CD4-positive, alpha-beta T cell treated with Interleukin-4 for 1 hour (primary cell): ENCODE data around the gene SERTM1.
A peak's percentile ranks its signal among the peaks of the same experiment; 100 is the strongest.

Source experiments
- DNase-seq, 2 donors: peaks; one replicate each; pipeline ENCODE4 v3.0.0-alpha.2; 2020 to 2022

The SERTM1 gene

DNA sequence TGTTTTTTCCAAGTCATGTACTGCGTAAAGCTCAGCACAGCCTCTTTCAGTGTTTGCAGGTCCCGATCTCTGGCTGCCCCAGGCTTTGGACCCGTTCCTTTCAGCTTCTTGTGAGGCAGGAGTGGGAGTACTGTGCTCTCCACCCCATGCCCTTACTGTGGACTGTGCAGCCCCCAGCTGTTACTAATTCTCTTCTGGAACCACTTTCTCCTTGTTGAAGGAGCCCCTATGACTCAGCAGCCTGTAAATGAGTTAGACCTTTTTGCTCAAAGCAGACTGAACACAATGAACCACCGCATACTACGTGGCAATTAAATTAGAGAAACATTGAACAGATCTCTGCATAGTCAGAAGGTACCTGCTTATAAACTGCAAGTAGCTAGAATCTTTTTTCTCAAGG is 39.0 kb downstream of the SERTM1 start:
- no peak for DNase-seq

GRCh38 chr13:36713887-36714286 is 40.1 kb downstream of the SERTM1 start:
- DNase-seq: no peak

DNA sequence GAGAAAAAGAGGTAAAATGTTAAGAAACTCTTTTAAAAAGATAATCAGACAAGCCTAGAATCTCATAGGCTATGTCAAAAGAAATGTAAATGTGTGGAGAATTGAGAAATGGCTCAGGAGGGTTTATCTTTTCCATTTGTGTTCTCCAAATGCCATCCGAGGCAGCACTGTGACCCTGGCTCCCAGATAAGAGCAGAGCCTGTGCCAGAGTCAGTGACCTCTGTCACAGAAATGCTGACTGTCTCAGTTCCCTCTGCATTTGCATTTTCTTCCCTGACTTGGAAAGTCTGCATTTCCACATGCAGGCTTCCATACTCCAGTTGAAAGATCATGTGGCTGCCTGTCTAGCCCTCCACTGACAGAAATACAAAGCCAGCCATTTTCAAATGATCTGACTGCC is 42.0 kb downstream of the SERTM1 start:
- DNase-seq: no peak

DNA sequence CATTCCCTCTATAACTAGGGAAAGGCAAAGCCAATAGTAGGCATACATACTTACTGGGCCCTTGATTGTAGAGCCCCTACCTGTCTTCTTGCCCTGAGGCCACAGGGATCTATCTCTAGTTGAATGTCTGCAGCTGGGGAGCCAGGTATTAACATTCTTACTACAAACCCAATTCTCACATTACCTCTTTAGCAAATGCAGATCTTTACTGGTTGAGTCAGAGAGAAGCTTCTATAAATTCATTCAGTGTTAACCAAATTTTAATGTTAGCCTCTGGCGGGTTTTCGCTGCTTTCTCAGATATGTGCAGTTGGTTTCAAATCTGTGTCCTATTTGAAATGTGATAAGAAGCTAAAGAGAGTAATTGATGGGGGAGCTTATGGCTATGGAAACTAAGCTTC is 43.2 kb downstream of the SERTM1 start:
- DNase-seq: no peak

- DNase-seq: no peak
These were observed 44.2 kb downstream of the SERTM1 start for GRCh38 chr13:36717966-36718545.

GRCh38 chr13:36718686-36719085 is 44.9 kb downstream of the SERTM1 start:
- DNase-seq: no peak

GRCh38 chr13:36724141-36724540 is 50.3 kb downstream of the SERTM1 start:
- no peak for DNase-seq

- DNase-seq: no peak
These were observed 52.1 kb downstream of the SERTM1 start for GRCh38 chr13:36725936-36726335.

- no peak for DNase-seq
These were observed 54.2 kb downstream of the SERTM1 start for GRCh38 chr13:36728006-36728405.

DNA sequence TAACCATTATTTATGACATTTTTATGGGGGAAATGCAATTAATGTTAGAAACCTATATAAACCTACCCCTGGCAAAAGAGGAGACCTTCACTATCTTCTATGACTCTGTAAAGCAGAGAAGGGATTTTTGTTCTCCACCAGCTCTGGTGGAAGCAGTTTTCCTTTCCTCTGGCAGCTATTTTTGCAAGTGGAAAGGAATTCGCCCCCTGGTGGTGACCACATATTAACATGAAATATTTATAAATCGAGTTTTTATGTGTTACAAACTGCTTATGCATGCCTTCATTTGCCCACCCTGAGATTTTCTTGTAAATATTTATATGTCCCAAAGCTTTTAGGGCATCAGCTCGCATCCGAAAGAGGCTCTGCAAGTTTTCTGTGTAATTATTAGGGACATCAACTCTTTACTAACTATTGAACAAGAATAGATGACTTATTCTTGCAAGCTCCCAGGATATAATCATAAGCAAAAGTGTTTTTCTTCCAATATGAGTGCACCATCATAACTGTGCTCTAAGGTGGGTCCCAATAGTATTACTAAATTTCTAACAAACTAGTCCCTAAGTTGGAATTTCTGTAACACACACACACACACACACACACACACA is 62.4 kb downstream of the SERTM1 start:
- DNase-seq: peak in 1 of 2 donors; percentile 10

DNA sequence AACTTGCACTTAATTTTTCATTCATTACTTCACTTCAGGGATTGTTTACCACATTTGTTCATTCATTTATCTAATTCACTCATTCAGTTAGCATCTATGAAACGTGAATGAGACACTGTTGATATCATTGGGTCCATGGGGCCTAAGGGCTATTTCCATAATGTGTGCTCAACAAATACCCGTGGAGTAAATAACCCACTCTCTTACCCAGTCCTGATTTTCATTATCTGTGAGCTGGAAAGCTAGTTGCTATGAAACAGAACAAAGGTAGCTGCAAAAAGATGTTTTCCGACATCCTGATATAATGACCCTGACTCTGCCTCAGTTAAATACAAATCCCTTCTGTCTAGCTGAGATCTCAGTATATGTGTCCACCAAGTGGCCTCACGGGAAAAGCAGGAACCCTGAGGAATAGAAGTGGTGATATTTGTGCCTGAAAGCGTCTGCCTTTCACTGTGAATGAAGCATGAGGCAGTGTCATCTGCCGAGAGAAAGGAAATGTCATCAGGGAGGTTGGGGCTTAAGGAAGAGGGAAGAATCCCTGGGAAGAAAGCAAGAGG is 63.8 kb downstream of the SERTM1 start:
- no peak for DNase-seq

- DNase-seq: no peak
These were observed 71.6 kb downstream of the SERTM1 start for GRCh38 chr13:36745436-36745835.

GRCh38 chr13:36746051-36746450 is 72.2 kb downstream of the SERTM1 start:
- no peak for DNase-seq
